ENCODE measurements around the gene THSD4. TPM values are rescaled to one million over a fixed set of nuclear protein-coding genes. Genes with fewer than 3 reads are reported as not detected.
A peak's percentile ranks its signal among the peaks of the same experiment; 100 is the strongest.

THSD4 gene
- total RNA-seq, 1 experiment from 2014 or later, result 0.29 TPM

- Mint-ChIP-seq H3K9me3 (ENCODE audit: unreplicated experiment) (no peaks in the 10 kb centered on the region), H3K4me1 (ENCODE audit: low read depth, unreplicated experiment) (no peaks in the 10 kb centered on the region), H3K4me3 (ENCODE audit: unreplicated experiment) (no peak overlapping the region), H3K27me3 (ENCODE audit: insufficient read depth, unreplicated experiment) (peaks cover 2% of the 10 kb centered on the region), H3K36me3 (ENCODE audit: insufficient read depth, unreplicated experiment) (no peaks in the 10 kb centered on the region), H3K27ac (ENCODE audit: unreplicated experiment) (no peak overlapping the region)
- no TSS peak for BruUV-seq (replicated peaks)
- ChIA-PET POLR2A (no interaction called here), CTCF (interaction anchor here (0.9 to 1.6 kb wide), 6 partner anchors 54 to 467 kb away, joined by 4 to 21 read pairs (median 4); partner anchors contain the start of gene THSD4)
- DNase-seq, result peak in 1 of 2 experiments; percentile 22
- no peaks in the 10 kb centered on the region for H3K36me3 ChIP-seq (ENCODE audit: control insufficient read depth, insufficient read depth, low read length)
- intact Hi-C loops (cut with micrococcal nuclease; ENCODE audit: unreplicated experiment), result loop anchor here (1.0 to 10.0 kb wide), 4 partner anchors 54 to 466 kb away; partner anchors contain the start of gene THSD4
- TF ChIP-seq CTCF (IDR thresholded peaks at IDR 0.05; ENCODE audit: insufficient read depth in 1 of 2, low read depth in 1 of 2, low read length in 1 of 2, severe bottlenecking in 1 of 2, unreplicated experiment in 1 of 2), result peak; percentile 36 to 49
- no peaks in the 10 kb centered on the region for H3K9me3 ChIP-seq
- no peaks in the 10 kb centered on the region; the same call in 1 of the 2 replicates for H3K4me1 ChIP-seq
- H3K27me3 ChIP-seq (replicated peaks; ENCODE audit: control insufficient read depth, insufficient read depth, low read length), result no peaks in the 10 kb centered on the region
- no peak overlapping the region for H3K4me3 ChIP-seq (ENCODE audit: low read depth, low read length)
Measured at GRCh38 chr15:71440489-71441110, 325.3 kb downstream of the THSD4 start.

- Histone ChIP-seq H3K36me3 (ENCODE audit: control insufficient read depth, insufficient read depth, low read length) (no peaks in the 10 kb centered on the region), H3K4me3 (ENCODE audit: low read depth, low read length) (no peak overlapping the region), H3K9me3 (no peaks in the 10 kb centered on the region), H3K4me1 (no peaks in the 10 kb centered on the region; the same call in 1 of the 2 replicates), H3K27me3 (replicated peaks; ENCODE audit: control insufficient read depth, insufficient read depth, low read length) (no peaks in the 10 kb centered on the region)
- peak; percentile 64 to 92 for TF ChIP-seq CTCF (IDR thresholded peaks at IDR 0.05; ENCODE audit: insufficient read depth in 1 of 2, low read depth in 1 of 2, low read length in 1 of 2, severe bottlenecking in 1 of 2, unreplicated experiment in 1 of 2)
- Mint-ChIP-seq H3K4me3 (ENCODE audit: unreplicated experiment) (no peak overlapping the region), H3K4me1 (ENCODE audit: low read depth, unreplicated experiment) (no peaks in the 10 kb centered on the region), H3K36me3 (ENCODE audit: insufficient read depth, unreplicated experiment) (no peaks in the 10 kb centered on the region), H3K27ac (ENCODE audit: unreplicated experiment) (no peak overlapping the region), H3K9me3 (ENCODE audit: unreplicated experiment) (no peaks in the 10 kb centered on the region), H3K27me3 (ENCODE audit: insufficient read depth, unreplicated experiment) (no peaks in the 10 kb centered on the region)
- ChIA-PET CTCF (no interaction called here), POLR2A (no interaction called here)
- intact Hi-C loops (cut with micrococcal nuclease; ENCODE audit: unreplicated experiment), result loop anchor here (10.0 kb wide), 1 partner anchor 469 kb away; no protein-coding TSS in a partner anchor
- no TSS peak for BruUV-seq (replicated peaks)
- peak in 1 of 2 experiments; percentile 62 for DNase-seq
Measured at GRCh38 chr15:71443538-71443937, 328.3 kb downstream of the THSD4 start.

GRCh38 chr15:71444032-71444810 is 328.9 kb downstream of the THSD4 start:
- H3K4me3 Mint-ChIP-seq (ENCODE audit: unreplicated experiment), result no peak overlapping the region
- H3K27ac Mint-ChIP-seq (ENCODE audit: unreplicated experiment), result no peak overlapping the region
- DNase-seq, result no peak
- Histone ChIP-seq H3K4me1 (peaks cover 6% of the 10 kb centered on the region), H3K9me3 (no peaks in the 10 kb centered on the region), H3K4me3 (ENCODE audit: low read depth, low read length) (no peak overlapping the region), H3K36me3 (ENCODE audit: control insufficient read depth, insufficient read depth, low read length) (no peaks in the 10 kb centered on the region), H3K27me3 (replicated peaks; ENCODE audit: control insufficient read depth, insufficient read depth, low read length) (no peaks in the 10 kb centered on the region)
- no peaks in the 10 kb centered on the region for H3K4me1 Mint-ChIP-seq (ENCODE audit: low read depth, unreplicated experiment)
- no TSS peak for BruUV-seq (replicated peaks)
- no peaks in the 10 kb centered on the region for H3K27me3 Mint-ChIP-seq (ENCODE audit: insufficient read depth, unreplicated experiment)
- no peak for TF ChIP-seq CTCF (IDR thresholded peaks at IDR 0.05; ENCODE audit: insufficient read depth in 1 of 2, low read depth in 1 of 2, low read length in 1 of 2, severe bottlenecking in 1 of 2, unreplicated experiment in 1 of 2)
- POLR2A ChIA-PET, result no interaction called here
- no peaks in the 10 kb centered on the region for H3K9me3 Mint-ChIP-seq (ENCODE audit: unreplicated experiment)
- CTCF ChIA-PET, result interaction anchor here (1.0 kb wide), 1 partner anchor 300 kb away, joined by 4 read pairs; no protein-coding TSS in a partner anchor
- intact Hi-C loops (cut with micrococcal nuclease; ENCODE audit: unreplicated experiment), result loop anchor here (10.0 kb wide), 1 partner anchor 469 kb away; no protein-coding TSS in a partner anchor
- no peaks in the 10 kb centered on the region for H3K36me3 Mint-ChIP-seq (ENCODE audit: insufficient read depth, unreplicated experiment)
